GM12872 (cell line): ENCODE results near the gene PTPRK.

Source experiments
- TF ChIP-seq, protein P1 (sequence below): IDR thresholded peaks from 3 replicates; pipeline ENCODE4 v1.5.1; 2011; ENCODE audit warnings: low read depth, mild to moderate bottlenecking, low read length, moderate library complexity; ENCODE audit not compliant: insufficient read depth

The PTPRK gene

DNA sequence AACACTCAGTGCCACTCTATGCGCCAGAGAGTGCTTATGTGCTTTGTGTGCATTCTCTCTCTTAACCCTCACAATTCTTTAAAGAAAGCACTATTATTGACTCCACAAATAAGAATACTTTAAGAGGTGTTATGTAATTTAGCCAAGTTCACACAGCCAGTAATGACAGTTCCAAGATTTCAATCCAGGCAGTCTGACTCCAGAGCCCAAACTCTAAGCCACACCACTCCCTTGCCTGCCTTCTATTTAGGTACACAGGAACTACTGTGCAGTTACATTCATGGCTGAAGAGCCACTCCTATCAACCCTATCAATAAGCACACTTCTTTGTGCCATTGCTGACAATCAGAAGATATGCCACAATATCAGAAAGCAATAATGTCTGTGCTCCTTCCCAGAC, 93.3 kb downstream of the PTPRK start:
- TF ChIP-seq, protein P1, sequence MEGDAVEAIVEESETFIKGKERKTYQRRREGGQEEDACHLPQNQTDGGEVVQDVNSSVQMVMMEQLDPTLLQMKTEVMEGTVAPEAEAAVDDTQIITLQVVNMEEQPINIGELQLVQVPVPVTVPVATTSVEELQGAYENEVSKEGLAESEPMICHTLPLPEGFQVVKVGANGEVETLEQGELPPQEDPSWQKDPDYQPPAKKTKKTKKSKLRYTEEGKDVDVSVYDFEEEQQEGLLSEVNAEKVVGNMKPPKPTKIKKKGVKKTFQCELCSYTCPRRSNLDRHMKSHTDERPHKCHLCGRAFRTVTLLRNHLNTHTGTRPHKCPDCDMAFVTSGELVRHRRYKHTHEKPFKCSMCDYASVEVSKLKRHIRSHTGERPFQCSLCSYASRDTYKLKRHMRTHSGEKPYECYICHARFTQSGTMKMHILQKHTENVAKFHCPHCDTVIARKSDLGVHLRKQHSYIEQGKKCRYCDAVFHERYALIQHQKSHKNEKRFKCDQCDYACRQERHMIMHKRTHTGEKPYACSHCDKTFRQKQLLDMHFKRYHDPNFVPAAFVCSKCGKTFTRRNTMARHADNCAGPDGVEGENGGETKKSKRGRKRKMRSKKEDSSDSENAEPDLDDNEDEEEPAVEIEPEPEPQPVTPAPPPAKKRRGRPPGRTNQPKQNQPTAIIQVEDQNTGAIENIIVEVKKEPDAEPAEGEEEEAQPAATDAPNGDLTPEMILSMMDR = no peak

DNA sequence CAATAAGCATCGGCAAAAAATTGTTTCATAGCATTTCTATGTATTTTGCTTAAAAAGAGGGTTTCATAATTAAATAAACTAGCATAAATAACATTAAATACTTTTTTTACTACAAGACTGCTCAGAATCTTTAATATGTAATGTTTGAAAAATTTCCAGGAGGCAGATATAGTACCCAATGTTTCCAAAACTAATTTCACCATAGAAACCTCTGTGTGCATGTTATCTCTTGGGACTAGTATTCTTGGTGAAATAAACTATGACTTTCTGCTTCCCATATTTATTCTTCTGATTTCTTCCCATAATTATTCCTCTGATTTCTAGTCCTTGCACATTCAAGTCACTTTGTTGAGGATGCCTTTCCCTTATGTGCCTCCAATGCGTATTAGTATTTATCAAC, 94.5 kb downstream of the PTPRK start:
- TF ChIP-seq, protein P1 = no peak

DNA sequence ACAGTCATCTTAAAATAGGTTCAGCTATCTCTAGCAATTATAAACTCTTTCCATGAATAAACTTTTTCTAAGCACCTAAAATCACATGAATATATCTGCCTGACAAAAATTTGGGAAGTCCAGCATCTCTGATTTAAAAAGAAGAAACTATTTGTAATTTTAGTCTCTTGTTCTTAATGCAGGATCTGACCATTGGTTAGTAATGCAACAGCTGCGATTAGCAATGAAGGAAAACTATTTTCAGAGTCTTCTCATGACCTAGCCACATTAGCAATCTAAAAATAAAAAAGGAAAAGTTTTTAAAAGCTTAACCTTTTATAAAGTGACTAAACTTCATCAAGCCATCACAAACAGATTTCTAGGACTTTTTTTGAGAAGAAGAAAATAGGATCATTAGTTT, 97.5 kb downstream of the PTPRK start:
- TF ChIP-seq, protein P1 = no peak

DNA sequence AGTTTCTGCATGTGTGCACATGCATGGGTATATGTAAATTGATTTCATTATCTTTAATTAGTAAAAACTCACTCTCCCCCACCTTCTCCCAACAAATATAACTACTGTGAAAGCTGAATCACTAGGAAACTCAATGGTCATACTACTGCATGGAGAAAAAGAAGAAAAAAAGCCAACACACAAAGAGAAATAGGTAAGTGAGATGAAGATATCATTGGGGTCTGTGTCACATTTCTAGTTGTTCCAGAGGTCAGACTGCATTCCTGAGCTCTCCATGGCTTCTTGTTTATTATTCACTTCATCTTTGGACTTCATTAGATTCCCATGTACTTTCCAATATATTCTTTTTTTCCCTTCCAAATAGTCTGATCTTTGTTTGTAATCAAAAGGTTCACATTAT, 98.2 kb downstream of the PTPRK start:
- TF ChIP-seq, protein P1 = no peak

DNA sequence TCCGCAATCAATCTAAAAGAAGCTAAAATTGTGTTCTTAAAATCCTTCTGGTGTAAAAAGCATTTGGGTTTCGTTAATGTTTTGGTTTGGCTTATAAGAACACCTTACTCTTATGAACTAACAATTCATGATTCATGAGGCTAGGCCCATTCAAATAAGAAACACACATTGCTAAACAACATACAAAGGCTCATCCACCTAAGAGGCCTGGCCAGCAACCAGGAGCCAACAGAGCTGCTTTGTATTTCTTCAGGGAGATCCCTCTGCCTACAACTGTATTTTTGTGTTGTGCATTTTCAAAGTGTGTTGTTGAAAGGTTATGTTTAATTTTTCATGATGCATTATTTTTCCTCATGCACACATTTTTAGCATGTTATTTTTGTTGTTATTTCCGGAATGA, 98.6 kb downstream of the PTPRK start:
- TF ChIP-seq, protein P1 = no peak

DNA sequence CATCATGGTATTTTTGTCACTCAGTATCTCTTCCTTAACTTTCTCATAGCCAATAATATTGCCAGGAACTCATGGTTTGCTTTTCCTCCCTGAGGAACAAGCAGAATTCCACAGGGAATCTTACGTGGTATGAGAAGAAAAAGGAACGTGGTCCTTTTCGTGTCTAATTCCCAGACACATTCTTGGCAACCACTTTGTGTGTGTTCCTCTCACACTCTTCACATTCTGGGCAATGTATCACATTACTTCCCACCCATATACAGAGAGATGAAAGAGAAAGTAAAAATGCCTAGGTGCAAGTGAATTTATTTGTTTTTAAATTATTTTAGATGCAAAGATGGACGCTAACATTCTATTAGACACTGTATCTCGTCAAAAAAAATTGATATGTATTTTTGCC, 102.7 kb downstream of the PTPRK start:
- TF ChIP-seq, protein P1 = no peak

DNA sequence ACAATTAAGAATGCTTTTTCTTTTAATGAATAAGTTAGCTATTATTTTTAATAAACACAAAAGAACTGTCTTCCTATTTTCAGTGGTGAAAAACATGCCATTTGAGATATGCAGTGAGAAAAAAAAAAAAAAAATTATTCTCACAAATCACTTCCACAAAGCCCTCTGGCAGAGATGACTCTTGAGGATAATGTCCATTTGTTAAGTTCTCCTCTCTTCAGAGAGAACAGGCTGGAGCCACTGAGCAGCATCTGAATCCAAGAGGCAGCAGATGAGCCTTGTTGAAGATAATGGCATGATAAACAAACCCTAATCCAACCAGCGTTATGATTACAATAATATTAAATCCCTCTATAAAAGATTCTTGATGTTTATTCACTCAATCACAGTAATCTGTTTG, 105.0 kb downstream of the PTPRK start:
- TF ChIP-seq, protein P1 = no peak

DNA sequence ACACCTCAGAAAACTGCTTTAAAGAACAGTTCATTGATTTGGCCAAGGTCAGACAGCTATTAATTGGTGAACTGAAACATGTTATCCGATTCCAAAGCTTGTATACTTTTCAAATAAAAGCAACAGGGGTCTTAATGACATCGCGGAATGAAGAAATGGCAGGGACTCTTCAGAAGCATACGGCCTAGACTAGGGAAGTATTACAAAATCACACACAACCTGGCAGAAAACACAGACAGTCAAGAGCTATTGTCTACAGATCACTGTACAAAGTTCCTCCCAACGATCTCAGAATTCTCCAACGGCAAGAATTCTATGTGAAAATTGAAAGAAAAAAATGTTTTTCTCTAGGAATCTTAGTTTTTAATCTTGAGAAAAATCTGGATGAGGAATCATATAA, 105.5 kb downstream of the PTPRK start:
- TF ChIP-seq, protein P1 = no peak
